Inflammatory macrophage treated with lipopolysaccharide for 4 hours (primary cell): ENCODE results near the gene DKK3.

Experiments
- DNase-seq: peaks from one replicate; pipeline ENCODE4 v3.0.0-alpha.2; 2020

DKK3 gene

GRCh38 chr11:11935536-11935935 is 72.9 kb downstream of the DKK3 start:
- no peak for DNase-seq

- DNase-seq, result peak; percentile 44
These were observed 76.9 kb downstream of the DKK3 start for GRCh38 chr11:11931461-11932055.

DNA sequence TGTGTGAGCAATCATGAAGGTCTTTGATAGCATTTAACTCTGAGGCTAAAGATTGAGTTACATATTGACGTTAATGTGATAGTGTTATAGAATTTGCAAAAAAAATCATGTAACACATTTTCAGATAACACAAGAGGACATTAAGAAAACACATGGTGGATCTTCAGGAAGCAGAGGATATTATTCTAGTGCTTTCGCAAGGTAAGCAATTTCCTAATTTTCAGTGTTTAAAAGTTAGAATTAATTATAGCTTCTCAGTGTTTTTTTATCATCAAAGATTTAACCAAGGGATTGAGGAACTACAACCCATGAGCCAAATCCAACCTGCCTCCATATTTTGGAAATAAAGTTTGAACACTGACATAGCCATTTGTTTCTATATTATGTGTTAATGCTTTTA is 78.5 kb downstream of the DKK3 start:
- DNase-seq, result no peak

- DNase-seq, result no peak
These were observed 84.6 kb downstream of the DKK3 start for GRCh38 chr11:11923828-11924227.

- no peak for DNase-seq
These were observed 91.4 kb downstream of the DKK3 start for GRCh38 chr11:11916981-11917399.

- no peak for DNase-seq
These were observed 92.8 kb downstream of the DKK3 start for GRCh38 chr11:11915625-11916024.

GRCh38 chr11:11913395-11913794 is 95.0 kb downstream of the DKK3 start:
- no peak for DNase-seq
